Panc1 (cell line): ENCODE data around the gene FAM221B. TPM values are rescaled to one million over a fixed set of nuclear protein-coding genes. Genes with fewer than 3 reads are reported as not detected.
A peak's percentile ranks its signal among the peaks of the same experiment; 100 is the strongest.

ENCODE experiments used
- ATAC-seq: fragments of 200-7000 bp; cut with Tn5 transposase; 2 replicates; pipeline ENCODE4 v1.9.1; 2020; ENCODE audit warnings: mild to moderate bottlenecking, moderate library complexity
- BruUV-seq: library from RNA; stranded (reverse); fragments of 400-500 nt; replicated peaks from 2 replicates; lab custom pipeline; 2021; lab: Mats Ljungman, UMichigan
- CTCF ChIA-PET: fragments of 300-600 bp; sonication (Branson Sonifier 250); formaldehyde crosslinking; loops from one replicate; lab custom pipeline; 2022; ENCODE audit warnings: antibody characterized with exemption; lab: Charles Lee
- POLR2A ChIA-PET: fragments of 300-600 bp; sonication (Branson Sonifier 250); formaldehyde crosslinking; loops from one replicate; lab custom pipeline; 2022; ENCODE audit warnings: antibody characterized with exemption; lab: Charles Lee
- DNase-seq: peaks from one replicate; pipeline ENCODE4 v3.0.0-alpha.2; 2010; ENCODE audit warnings: low read depth, low spot score
- H3K27ac ChIP-seq: 2 replicates; pipeline ENCODE4 v1.5.1; 2011; ENCODE audit warnings: mild to moderate bottlenecking, low read length, inconsistent platforms
- H3K27me3 ChIP-seq: fragments of 200-500 bp; sonication (Bioruptor generic); 2 replicates; pipeline ENCODE4 v1.6.0; 2014; ENCODE audit warnings: low read length, inconsistent platforms; ENCODE audit not compliant: control insufficient read depth, insufficient read depth
- H3K36me3 ChIP-seq: fragments of 200-500 bp; sonication (Bioruptor generic); 2 replicates; pipeline ENCODE4 v1.5.1; 2014; ENCODE audit warnings: inconsistent platforms, mild to moderate bottlenecking, low read length, moderate library complexity; ENCODE audit not compliant: control insufficient read depth, insufficient read depth
- H3K4me1 ChIP-seq: 2 replicates; pipeline ENCODE4 v1.5.1; 2011; ENCODE audit warnings: inconsistent platforms, mild to moderate bottlenecking, low read length, moderate library complexity; ENCODE audit not compliant: control insufficient read depth, insufficient read depth
- H3K4me3 ChIP-seq, 2 experiments: 2 replicates each; pipeline ENCODE4 v1.5.1; 2011 to 2012; ENCODE audit warnings: low read depth in 2 of 2, low read length in 2 of 2, mild to moderate bottlenecking in 2 of 2, inconsistent platforms in 1 of 2, moderate library complexity in 1 of 2
- H3K9me3 ChIP-seq: fragments of 200-500 bp; sonication (Bioruptor generic); 2 replicates; pipeline ENCODE4 v1.5.1; 2014; ENCODE audit warnings: low read depth, mild to moderate bottlenecking, inconsistent platforms, low read length, moderate library complexity; ENCODE audit not compliant: control insufficient read depth, insufficient read depth
- CTCF ChIP-seq: fragments of 450-650 bp; IDR thresholded peaks from 2 replicates; pipeline ENCODE4 v1.5.1; 2017; ENCODE audit warnings: mild to moderate bottlenecking
- POLR2AphosphoS5 ChIP-seq: IDR thresholded peaks from 2 replicates; pipeline ENCODE4 v1.6.1; 2012; ENCODE audit warnings: mild to moderate bottlenecking, low read depth, low read length, moderate library complexity
- SIN3A ChIP-seq: IDR thresholded peaks from 2 replicates; pipeline ENCODE4 v1.6.1; 2012; ENCODE audit warnings: low read depth, mild to moderate bottlenecking, low read length, moderate library complexity, borderline replicate concordance; ENCODE audit not compliant: insufficient read depth
- TCF7L2 ChIP-seq: IDR thresholded peaks from 2 replicates; pipeline ENCODE4 v1.6.1; 2011; ENCODE audit warnings: mild to moderate bottlenecking, low read depth, low read length, inconsistent platforms
- in situ Hi-C: cut with HindIII; loops from 2 replicates; pipeline ENCODE4 v1.10.0; 2016; ENCODE audit warnings: low sequenced_read_pairs, low pct_unique_long_range_greater_than_20kb
- intact Hi-C: fragments of 100-400 bp; cut with micrococcal nuclease; formaldehyde crosslinking; loops from one replicate; pipeline ENCODE4 v1.10.0; 2022; ENCODE audit not compliant: unreplicated experiment
- total RNA-seq: library from RNA; stranded (reverse); gene quantifications from one replicate; pipeline ENCODE4 v1.2.1, GENCODE V29; 2021; ENCODE audit not compliant: unreplicated experiment
- TF ChIP-seq, protein P1 (sequence below), 2 experiments: IDR thresholded peaks; 2 replicates each; pipeline ENCODE4 v1.6.1; 2011 to 2012; ENCODE audit warnings: low read depth in 2 of 2, control low read depth in 1 of 2, low read length in 1 of 2, mild to moderate bottlenecking in 1 of 2, moderate library complexity in 1 of 2; ENCODE audit not compliant: insufficient read depth in 1 of 2

FAM221B gene
- total RNA-seq, 1 experiment from 2014 or later: not detected

- Histone ChIP-seq H3K4me1 (no peaks in the 10 kb centered on the region), H3K4me3 (no peak overlapping the region), H3K27ac (no peak overlapping the region), H3K9me3 (peaks cover 7% of the 10 kb centered on the region; the same call in 1 of the 2 replicates), H3K36me3 (no peaks in the 10 kb centered on the region), H3K27me3 (no peaks in the 10 kb centered on the region; the same call in 1 of the 2 replicates)
- no peak for DNase-seq
- in situ Hi-C loops: no loop called here
- no TSS peak for BruUV-seq
- TF ChIP-seq POLR2AphosphoS5: no peak
- no peak for TF ChIP-seq SIN3A
- no peak for TF ChIP-seq CTCF
- TF ChIP-seq TCF7L2: no peak
- TF ChIP-seq, protein P1, sequence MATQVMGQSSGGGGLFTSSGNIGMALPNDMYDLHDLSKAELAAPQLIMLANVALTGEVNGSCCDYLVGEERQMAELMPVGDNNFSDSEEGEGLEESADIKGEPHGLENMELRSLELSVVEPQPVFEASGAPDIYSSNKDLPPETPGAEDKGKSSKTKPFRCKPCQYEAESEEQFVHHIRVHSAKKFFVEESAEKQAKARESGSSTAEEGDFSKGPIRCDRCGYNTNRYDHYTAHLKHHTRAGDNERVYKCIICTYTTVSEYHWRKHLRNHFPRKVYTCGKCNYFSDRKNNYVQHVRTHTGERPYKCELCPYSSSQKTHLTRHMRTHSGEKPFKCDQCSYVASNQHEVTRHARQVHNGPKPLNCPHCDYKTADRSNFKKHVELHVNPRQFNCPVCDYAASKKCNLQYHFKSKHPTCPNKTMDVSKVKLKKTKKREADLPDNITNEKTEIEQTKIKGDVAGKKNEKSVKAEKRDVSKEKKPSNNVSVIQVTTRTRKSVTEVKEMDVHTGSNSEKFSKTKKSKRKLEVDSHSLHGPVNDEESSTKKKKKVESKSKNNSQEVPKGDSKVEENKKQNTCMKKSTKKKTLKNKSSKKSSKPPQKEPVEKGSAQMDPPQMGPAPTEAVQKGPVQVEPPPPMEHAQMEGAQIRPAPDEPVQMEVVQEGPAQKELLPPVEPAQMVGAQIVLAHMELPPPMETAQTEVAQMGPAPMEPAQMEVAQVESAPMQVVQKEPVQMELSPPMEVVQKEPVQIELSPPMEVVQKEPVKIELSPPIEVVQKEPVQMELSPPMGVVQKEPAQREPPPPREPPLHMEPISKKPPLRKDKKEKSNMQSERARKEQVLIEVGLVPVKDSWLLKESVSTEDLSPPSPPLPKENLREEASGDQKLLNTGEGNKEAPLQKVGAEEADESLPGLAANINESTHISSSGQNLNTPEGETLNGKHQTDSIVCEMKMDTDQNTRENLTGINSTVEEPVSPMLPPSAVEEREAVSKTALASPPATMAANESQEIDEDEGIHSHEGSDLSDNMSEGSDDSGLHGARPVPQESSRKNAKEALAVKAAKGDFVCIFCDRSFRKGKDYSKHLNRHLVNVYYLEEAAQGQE (IDR thresholded peaks at IDR 0.05; ENCODE audit: insufficient read depth in 1 of 2, low read depth in 2 of 2, low read length in 1 of 2): no peak
- CTCF ChIA-PET: no interaction called here
- intact Hi-C loops: no loop called here
- ATAC-seq: peak; percentile 57; the same call in 1 of the 2 replicates
- POLR2A ChIA-PET: no interaction called here
Observed at GRCh38 chr9:35871545-35871944, 43.0 kb upstream of the FAM221B start.

GRCh38 chr9:35870351-35870923, 41.9 kb upstream of the FAM221B start, which contains the start of gene OR13J1:
TSS of gene OR13J1 (minus strand) at chr9:35870401. CDS start at chr9:35870401, 0 bp downstream.
- DNase-seq (no peak), ATAC-seq (no peak)
- no peaks in the 10 kb centered on the region for H3K4me1 ChIP-seq
- ChIA-PET CTCF (no interaction called here), POLR2A (no interaction called here)
- H3K27ac ChIP-seq: no peak within 1 kb of the TSS
- no peaks in the 10 kb centered on the region for H3K36me3 ChIP-seq
- no peak within 1 kb of the TSS for H3K4me3 ChIP-seq
- in situ Hi-C loops: no loop called here
- intact Hi-C loops: no loop called here
- BruUV-seq: no TSS peak
- peaks cover 3% of the 10 kb centered on the region; the same call in 1 of the 2 replicates for H3K9me3 ChIP-seq
- TF ChIP-seq, protein P1 (IDR thresholded peaks at IDR 0.05; ENCODE audit: insufficient read depth in 1 of 2, low read depth in 2 of 2, low read length in 1 of 2): no peak
- TF ChIP-seq POLR2AphosphoS5 (no peak), SIN3A (no peak), TCF7L2 (no peak), CTCF (no peak)
- no peaks in the 10 kb centered on the region; the same call in 1 of the 2 replicates for H3K27me3 ChIP-seq
